SKM-1 (cell line): ENCODE measurements around the gene PTPRR.

Experiments used
- DNase-seq: peaks from one replicate; lab custom pipeline; 2025; ENCODE audit not compliant: unreplicated experiment; lab: John Stamatoyannopoulos, UW

Gene PTPRR

DNA sequence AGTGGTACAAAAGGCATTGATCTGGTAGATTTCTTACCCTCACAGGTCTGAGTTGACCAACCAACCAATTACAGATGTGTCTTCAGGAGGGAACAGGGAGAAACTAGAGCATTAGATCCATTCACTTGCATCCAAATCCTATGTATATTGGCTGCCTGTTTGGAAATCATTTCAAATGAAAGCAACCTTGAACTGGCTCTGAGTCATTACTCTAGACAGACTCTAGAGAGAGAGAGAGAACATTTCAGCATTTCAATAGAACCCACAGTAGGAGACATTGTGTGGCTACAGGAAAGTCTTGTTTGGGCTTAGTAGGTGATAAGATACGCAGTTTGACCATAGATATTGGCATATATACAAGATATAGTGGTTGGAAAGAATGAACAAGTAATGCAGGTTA is 114.5 kb downstream of the PTPRR start:
- DNase-seq: no peak

DNA sequence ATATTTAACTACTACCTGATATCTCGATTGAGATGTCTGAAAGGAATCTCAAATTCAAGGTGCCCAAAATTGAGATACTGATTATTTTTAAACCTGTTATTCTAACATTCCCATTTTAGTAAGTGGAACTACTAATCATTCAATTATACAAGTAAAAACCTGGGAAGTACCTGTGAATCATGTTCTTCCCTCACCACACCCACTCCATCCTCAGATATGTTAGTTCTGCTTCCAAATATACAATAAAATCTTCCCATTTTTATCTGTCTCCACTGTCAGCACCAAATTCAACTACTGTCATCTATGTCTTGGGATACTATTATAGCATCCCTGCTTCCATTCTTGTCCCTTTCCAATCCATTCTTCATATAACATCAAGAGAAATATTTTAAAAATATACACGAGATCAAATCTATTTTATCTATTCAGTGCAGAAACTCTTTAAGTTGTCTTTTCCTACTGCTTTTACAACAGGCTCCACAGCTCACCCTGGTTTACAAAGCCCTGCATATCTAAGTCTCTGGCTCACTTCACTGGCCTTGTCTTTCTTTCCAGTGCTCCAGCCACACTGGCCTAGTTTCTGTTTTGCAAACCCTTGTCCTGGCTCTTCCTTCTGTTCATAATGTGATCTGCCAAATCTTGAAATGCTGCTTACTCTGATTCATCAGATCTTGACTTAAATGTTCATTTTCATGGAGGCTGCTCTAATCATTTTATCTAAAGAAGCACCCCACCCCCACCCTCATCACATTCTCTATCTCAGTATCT is 122.3 kb downstream of the PTPRR start:
- no peak for DNase-seq

DNA sequence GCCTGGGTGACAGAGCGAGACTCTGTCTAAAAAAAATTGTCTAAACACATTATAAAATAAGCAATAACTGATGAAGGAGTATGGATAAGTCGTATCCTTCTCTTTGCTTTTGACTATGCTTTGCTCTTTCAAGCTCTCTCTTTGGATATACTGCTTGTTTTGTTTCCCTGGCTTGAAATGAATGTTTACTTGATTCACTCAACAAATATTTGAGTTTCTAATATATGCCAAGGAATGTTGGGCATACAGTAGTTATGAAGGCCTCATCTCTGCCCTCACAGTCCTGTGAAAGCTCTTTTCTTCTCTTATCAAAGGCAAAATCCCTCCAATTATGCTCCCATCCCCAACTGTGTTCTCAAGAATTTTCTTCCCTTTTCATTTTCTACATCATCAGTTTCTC is 123.5 kb downstream of the PTPRR start:
- no peak for DNase-seq

DNA sequence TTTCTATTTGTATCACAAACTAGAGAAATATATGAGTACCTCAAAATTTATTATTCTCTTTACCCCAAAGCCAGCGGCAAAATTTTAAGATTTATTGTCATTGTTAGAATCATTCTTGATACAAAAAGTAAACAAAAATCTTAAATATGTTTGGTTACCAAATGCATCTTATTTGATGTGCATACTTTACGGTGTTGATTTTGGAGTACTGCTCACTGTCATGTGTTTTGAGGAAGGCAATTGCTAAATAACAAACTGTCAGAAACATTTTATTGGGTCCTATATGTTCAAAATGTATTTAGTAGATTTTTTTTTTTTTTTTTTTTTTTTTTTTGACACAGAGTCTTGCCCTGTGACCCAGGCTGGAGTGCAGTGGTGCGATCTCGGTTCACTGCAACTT is 124.9 kb downstream of the PTPRR start:
- no peak for DNase-seq

DNA sequence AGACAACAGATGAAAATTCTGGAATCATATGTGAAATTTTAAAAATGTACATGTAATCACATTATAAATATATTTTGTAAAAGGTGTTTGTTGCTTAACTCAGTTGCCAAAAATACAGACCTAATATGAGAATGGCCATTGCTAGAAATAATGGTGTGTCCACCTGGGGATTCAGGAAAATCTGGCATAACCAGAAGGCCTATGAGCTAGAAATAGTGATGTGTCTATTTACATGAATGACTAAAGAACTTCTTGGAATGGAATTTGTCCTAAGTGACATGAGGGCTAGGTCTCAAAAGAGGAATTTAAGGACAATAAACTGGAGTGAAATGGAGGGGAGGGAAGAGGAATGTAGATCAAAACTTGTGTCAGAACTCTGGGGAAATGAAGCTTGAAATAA is 126.4 kb downstream of the PTPRR start:
- no peak for DNase-seq

DNA sequence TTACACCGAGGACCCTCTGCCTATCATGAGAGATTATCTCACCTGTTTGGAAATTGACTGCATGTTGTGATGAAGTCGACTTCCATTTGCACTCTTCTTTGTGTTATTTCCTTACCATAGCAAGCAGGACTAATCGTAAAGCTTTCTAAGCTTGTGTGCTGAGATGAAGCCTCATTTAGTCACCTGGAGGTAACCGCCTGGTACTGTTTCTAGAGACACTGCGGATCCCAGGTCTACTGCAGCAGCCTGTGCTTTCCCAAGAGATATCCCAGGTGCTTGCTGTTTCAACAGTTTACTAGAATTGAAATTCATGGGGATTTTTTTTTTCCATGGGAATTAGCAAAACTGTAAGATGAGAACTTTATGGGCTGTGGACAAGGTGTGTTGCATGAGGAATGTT is 131.8 kb downstream of the PTPRR start:
- DNase-seq: no peak

DNA sequence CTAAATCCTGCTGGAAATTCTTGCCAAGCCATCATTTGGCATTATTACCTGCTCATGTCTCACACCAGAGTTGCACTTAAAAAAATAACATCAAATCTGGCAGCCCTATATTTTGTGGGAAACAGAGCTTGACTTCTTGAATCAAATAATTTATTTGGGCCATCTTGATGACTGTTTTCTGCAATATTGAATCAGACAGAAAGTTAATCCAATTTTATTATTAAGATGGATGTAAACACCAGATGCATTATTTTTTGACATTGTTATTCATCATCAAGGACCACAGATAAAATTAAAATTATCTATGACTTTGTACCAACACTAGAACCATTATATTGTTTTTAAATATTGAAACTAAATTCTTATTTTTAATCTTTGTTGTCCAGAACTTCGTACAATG is 132.9 kb downstream of the PTPRR start:
- DNase-seq: no peak

DNA sequence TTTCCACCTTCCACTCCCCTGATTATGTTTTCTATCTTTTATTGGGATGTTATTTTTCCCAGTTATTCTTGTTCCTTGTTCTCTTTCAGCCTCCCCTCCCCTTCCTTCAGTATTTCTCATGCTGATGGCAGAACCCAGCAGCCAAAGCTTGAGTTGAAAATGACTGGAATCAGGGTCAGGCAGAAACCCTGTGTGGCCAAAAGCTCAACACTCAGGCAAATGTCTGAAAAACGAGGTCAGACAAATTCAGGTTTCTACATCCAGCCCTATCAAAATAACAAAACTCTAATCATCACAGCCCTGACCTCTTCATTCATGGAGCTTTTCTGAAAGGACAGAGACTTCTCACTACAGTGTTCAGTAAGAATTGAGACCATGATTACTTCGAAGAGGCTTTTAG is 134.6 kb downstream of the PTPRR start:
- DNase-seq: no peak

DNA sequence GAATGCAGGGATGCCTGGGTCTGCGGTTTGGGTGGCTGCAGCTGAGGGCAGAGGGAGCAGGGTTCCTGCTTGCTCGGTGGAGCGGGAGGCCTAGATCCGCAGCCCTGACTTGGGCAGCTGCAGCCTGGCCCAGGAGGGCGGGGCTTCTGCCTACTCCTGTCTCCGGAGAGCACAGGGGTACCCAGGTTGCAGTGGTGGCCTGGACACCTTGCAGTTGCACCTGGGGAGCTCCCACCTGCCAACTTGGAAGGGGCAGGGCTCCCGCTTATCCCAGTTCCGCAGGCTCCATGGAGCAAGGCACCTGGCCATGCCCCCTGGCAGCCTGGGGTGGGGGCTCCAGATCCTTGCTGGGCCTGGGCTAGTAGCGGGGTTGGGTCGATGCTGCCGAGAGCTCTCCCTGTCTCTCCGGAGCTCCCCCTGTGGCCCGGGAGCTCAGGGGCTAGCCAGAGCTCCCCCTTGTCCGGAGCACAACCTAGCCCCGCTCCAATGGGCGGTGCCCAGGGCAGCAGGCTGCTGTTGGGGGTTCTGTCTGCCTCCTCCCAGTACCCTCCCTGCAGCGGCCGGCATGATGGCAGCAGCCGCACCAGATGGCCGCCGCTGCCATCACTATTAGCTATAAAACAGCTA is 136.4 kb downstream of the PTPRR start:
- DNase-seq: no peak

DNA sequence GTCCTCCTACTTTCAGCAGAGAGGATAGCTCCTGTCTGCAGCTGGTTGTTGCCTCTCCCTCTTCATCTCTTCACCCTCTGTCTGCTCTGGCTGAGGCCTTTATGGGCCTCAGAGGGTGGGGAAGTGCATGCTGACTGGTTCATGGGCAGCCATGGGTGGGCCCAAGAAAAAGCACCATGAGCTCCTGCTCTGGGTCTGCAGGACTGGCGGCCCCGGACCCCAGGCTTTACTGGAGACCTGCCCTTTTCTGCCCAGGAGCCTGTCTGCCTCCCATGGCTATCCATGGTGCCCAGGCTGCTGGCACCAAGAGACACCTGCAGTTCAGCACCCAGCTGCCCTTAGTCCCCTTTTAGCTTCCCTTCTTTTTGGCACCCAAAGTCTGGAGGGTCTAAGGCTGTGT is 137.1 kb downstream of the PTPRR start:
- DNase-seq: no peak

DNA sequence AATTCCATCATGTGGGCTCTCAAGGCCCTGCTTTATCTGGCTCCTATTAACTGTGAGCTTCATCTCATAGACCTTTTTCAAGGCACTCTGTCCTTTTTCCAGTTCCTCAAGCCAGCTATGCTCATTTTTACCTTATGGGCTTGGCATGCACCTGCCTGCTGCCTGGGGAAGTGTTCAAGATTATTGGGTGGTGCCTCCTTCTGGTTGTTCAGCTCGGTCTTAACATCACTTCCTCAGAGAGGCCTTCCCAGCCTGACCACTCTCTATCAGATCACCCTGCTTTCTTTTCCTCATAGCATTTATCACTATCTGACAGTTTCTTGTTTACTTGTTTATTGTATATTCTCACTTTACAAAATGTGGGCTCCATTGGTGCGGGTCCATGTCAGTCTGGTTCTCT is 141.3 kb downstream of the PTPRR start:
- DNase-seq: no peak

DNA sequence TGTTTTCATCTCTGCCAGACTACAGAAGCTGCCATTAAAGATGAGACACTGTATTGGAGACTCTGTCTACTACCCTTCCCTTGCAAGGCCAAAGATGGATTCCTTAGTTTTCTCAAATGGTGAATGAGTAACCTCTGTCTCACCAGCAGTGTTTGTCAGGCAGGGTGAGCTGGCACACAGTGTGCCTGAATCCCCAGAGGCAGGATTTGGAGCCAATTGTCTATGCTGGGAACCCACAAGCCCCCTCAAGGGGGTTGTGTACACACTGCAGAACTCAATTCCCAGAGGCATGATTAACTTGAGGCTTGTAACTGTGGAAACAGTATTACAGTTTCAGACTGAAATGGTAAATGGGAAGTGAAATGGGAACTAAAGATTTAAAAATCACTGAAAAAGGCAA is 146.5 kb downstream of the PTPRR start:
- DNase-seq: no peak

DNA sequence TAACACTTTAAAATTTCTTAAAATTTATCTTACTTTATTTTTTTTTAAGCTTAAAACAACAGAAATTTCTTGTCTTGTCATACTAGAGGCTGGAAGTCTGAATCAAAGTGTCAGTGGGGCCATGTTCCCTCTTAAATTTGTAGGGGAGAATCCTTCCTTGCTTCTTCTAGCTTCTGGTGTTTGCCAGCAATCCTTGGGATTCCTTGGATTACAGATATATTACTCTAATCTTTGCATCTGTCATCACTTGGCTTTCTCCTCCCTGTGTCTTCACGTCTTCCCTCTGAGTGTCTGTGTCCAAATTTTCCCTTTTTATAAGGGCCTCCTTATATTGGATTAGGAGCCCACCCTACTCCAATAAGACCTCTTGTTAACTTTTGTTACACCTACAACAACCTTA is 147.7 kb downstream of the PTPRR start:
- DNase-seq: no peak

DNA sequence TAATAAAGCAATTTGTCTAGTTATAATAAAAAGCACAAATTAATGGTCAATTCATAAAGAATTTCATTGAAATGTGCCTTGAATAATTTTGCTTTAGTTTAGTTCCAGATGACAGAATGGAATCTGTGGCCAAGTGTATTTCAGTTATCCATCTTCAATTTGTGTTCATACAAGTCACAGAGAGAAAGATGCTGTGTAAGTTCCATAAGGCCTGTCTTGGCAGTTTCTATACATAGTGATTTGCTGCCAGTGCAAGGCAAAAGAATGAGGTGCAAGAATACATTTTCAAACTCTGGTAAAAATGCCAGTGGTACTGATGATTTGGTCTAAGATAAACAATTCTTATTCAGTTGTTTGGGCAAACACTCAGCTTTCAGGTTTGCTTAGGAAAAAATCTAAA is 149.0 kb downstream of the PTPRR start:
- DNase-seq: no peak

DNA sequence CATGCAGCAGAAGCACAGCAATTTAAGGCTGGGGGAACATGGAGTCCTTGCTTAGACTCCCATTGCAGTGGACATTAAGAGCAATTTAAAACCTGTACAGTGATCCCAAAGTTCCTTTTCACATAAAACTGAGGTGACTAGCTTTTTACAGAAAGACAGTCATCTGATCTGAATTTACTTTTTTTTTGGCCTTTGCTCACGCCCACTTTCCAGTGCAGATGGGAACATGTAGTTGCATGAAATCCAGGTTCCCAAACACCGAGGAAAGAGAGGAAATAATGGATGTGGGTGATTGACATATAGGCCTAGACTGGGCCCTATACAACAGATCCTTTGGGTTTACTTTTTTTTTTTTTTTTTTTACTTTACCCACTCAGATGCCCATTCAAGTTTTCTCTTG is 156.9 kb downstream of the PTPRR start:
- no peak for DNase-seq

DNA sequence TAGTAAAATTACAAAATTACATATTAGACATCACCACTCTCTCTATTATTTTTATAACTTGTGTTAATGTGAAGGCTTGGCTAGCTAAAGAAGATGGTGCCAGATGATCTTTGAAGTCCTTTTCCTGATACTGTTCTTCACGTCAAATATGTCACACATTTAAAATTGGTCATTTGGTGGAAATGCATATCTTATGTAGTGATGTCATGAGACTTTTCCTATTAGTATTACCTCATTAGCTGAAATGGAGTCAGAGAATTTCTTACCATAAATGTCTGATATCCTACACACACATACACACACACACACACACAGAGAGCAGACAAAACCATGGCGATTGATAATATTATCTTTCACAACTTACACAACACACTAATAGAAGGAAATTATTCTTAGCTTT is 158.5 kb downstream of the PTPRR start:
- DNase-seq: no peak

DNA sequence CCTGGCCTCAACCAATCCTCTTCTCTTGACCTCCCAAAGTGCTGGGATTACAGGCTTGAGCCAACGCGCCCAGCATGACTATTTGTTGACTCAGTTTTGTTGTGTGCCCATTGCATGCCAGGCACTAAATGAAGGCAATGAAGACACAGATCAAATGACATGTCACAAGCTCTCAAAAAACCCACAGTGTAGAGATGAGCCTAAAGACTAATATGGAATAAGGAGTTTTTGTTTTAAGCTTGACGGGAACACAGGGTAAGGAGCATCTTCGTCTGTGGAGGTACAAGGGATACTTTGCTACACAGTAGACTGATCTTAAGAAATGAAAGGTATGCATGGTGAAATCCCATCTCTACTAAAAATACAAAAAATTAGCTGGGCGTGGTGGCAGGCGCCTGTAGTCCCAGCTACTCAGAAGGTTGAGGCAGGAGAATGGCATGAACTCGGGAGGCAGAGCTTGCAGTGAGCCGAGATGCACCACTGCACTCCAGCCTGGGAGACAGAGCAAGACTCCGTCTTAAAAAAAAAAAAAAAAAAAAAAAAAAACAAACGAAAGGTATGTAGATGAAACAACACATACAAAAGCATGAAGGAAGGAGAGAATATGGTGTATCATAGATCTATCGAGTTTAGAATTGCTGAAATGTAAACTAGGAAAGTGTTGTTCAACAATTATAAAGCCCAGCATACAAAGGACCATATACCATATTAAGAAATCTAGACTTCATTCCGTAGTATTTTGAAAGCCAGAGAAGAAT is 161.2 kb downstream of the PTPRR start:
- no peak for DNase-seq

DNA sequence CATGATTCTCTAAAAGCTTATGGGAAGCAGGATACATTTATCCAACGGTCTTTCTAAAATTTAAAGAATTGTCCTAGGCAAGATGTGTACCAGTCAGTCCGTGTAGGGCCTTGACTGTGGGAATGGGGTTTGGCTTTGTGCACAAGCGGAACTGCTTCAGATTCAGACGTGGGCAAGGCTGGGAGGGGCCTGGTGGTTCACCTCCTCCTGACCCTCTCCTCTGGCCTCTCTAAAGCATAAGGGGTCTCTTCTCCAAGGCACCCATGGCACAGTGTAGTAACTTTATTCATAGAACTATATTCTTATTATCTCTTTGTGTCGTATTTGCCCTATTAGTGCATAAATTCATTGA is 162.1 kb downstream of the PTPRR start:
- DNase-seq: no peak

DNA sequence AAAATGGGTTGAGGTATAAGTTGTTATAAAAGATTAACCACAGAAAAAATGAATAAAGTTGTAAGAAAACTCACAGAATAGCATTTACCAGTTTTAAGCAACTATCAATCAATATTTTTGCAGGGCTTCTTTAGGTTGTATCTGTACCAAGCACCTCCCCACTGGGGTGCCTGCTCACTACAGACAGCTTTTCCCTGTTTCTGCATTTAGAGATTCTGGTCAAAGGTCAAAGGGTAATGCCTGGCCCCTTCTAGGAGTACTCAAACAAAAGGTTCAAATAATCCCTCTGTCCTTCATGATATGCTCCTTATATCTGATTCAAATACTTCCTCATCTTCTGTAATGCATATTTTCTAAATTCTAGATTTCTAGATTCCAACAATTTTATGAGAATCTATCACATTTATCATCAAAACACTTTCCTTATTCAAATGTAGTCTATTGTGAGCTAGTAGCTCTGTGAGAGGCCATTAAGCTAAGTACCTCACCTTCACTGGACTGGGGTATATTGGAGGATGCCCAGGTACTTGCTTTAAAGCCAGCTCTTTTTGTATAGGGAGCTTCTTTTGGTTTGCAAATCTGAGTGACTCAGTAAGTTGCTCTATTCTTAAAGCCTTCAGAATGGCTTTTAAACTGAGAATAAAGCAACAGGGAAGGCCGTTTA is 162.6 kb downstream of the PTPRR start:
- DNase-seq: no peak

DNA sequence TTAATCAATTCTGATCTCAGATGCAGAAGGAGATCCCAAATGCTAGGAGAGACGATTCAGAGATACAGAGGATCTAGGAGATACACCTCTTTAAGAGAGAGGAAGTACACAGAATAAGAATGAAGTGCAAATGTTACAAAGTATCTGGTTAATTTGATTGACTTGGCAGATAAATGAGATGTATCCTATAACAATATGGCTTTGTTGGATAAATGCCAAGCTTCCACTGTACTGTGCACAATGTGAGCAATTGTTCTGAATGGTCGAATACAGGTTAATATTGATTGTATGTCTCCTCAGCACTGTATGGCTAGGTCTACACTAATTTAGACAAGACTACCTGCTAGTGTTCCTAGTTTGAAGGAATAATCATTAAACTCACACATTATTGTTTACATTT is 163.7 kb downstream of the PTPRR start:
- no peak for DNase-seq

DNA sequence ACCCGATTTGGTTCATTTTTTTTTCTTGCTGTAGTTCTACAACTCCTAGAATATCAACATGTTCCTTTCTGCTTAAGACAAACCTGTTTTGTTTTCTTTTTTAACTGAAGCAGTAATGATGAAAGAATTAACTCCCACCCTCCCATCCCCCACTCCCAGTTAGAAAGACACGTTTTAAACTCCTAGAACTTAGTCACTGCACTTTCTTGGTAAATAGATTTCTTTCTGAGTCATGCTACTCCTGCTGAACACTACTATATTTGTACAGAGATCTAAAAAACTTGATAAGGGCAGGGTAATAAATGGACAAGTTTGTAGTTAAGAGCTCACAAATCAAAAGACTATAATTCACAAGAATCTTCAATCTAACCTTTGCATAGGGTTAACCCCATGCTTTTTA is 164.4 kb downstream of the PTPRR start:
- DNase-seq: no peak

DNA sequence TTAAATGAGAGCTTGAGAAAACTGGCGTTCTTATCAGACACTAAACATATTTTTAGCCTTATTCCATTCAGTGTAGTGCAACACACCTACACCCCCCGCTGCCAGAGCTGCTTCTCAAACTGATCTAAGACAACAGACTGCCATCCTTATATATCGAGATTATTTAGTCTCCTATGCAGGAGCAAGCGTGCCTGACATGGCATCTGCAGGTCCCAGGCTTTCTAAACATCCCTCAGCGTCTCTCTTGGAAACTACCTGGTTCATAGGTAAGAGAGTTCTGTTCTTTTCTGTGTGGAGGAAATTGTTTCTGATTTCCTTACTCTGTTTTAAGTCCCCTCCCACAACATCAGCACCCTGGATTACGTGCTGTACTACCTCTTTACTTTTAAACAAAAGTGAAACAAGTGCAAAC is 166.2 kb downstream of the PTPRR start:
- no peak for DNase-seq
